ENCODE results near the gene IKBKE.
A peak's percentile ranks its signal among the peaks of the same experiment; 100 is the strongest.

IKBKE gene

DNA sequence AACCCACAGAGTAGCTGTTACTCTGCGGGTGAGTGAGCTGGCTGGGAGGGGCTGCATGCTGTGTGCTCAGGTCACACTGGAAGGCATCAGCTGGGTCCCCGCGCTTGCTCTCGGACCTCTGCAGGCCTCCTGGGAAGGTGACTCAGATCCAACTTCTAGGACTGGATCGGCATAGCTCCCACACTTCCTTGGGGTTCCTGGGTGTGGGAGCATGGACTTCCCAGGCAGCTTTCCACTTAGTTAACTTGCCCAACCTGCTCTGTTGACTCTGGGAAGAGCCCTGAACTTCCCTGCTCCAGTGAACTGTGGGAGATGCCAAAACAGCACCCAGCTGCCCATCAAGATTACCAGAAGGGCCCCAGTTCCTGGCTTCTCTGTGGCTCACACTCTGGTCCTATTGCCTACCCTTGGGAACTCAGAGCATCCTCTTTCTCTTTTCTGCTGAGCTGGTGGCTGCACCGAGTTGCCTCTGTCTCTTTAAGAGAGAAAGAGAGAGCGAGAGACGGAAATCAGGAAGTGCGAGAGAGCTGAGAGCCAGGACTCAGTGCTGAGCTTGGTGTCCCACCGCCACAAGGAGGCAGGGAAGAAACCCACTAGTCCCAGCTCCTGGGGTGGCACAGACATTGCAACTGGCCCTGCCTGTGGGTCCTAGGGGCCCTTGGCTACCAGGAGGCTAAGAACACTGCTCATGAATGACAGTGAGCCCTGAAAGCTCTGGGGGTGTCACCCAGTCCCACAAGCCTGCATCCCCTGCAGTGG, at the start of gene IKBKE:
Gene IKBKE (plus strand): TSS at position 544 of the 759 bp plus-strand sequence. CDS start 2,752 bp downstream, outside the sequence.
- peak; percentile 81 for DNase-seq

DNA sequence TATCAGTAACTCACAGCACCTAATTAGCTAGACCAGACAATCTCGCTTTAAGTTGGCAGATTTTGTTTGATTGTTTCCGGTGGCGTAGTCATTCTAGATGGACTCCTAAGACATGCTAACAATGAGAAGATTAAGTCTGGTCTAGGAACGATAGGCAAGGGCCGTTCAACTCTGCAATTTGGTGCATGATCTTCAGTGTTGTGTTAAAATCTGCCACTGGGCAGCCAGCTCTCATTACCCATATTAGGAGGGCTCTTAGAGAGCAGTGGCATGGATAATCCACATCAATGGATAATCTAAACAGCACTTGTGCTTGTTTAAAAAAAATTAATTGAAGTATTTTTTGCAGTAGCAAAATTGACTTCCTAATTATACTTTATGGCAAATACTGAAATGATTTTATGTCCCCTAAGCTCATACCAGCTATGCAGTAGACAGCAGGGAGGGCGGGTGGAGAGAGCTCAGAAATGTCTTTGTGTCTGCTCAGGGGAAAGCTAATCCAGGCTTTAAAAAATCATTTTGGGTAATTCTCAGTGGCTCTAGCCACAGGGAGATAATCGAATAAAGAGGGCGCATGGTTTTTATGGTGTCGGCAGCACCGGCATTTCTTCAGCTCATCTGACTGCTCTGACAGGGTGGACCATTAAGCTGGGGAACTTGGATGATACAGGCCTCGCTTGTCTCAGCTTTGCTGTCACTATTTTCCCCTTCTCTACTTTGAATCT, 48.5 kb upstream of the IKBKE start:
- DNase-seq, result no peak

DNA sequence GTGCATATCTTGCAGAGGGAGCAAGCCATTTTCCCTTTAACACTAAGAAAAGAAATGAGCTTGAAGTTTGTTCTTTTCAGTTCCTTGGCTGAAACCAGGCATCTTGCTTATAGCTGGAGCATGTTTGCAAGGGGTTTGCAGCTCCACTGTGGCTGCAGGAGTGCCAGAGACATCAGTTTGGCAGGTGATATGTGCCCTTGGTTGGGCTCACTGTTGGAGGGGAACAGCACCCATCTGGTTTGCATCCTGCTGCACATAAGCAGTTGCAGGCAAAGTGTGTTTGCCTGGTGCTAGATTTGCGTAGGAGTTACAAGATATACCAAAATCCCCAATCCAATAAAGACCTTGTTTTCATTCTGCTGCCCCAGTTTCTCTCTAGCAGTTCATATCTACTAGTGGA, 47.8 kb upstream of the IKBKE start:
- DNase-seq, result no peak

DNA sequence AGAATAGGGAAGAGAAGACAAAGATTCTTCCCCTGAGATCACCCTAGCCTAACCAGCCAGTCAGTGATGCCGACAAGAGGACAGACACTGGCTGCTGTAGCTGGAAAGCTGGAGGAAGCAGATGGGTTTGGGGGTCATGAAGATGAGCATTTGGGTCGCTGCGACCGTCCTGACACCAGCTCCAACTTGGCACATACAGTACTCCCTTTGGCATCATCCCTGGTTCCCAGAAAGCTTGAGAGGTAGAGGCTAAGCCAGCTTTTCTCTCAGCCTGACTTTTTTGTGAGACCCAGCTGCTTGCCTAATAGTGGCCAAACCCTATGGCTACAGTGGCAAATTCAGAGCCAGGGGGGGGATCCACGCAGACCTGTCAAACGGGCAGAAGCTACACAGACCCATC, 43.0 kb upstream of the IKBKE start:
- DNase-seq, result no peak

DNA sequence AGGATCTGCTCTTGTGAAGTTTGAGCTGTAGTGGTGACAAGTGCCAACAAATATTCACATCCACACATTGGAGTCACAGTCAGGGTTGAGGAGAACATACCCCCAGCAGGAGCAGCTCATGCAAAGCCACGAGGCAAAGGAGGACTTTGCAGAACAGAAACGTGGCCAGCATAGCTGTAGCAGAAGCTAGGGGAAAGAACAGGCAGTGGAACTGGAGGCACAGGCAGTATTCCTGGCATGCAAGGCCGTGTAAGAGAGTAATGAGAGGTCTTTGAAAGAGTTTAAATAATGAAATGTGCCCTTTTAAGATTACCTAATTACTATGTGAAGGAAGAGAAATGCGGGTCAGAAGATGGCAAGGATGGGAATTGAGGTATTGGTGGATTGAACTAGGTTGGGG, 40.9 kb upstream of the IKBKE start:
- no peak for DNase-seq

DNA sequence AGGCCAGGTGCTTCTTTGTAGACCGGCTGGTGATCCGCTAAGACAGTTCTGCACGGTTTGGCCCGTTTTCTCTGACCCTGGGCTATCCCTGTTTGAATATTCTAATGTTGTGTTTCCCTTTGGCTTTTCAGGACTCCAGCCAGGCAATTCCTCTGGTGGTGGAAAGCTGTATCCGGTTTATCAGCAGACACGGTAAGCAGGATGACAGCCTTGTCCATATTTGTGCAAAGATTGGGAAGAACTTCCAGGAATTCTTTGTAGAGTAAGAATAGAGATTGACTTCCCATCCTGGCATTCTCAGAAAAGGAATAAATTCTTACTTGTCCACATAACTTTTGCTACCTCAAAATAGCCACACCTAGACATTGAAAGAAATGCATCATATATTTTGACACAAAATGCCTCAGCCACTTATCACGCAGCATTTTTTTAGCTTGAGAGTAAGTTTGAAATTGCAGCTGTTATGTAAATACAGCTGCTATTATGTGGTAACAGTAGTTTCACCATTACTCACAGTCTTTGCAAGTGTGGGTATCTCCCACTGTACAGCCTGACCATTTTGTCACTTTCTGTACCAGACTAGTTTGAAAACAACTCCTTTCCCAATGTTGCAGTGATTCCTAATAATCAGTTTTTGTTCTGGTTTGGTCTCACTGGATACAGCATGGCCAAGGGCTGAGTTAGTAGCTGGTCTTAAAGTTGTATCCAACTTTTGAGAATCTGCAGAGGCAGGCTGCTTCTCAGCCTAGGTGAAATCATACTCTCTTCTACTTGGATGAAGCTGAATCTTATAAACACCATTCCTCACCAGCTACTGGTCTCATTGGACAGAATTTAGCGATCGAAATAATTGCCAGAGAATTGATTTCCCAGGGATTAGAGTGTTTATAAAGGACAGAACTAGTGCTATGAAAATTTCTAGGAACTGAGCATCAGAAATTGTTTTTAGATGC, 40.0 kb upstream of the IKBKE start:
- no peak for DNase-seq

DNA sequence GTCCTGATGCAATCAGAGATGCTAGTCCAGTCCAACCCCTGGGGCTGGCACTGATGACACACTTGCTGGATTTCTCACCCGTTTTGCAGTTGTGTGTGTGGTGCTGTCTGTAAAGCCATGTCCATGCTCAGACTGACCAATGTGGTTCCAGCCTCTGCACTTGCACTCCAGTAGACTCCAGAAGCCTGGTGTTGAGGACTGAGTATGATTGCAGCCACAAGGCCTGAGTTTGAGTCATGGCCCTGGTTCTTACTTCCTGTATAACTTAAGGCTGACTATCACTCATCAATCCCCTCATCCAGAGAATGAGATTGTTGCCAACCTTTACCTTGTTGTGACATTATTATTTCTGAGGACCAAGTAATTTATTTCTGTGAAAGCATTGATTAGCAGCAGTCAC, 34.8 kb upstream of the IKBKE start:
- DNase-seq, result no peak

DNA sequence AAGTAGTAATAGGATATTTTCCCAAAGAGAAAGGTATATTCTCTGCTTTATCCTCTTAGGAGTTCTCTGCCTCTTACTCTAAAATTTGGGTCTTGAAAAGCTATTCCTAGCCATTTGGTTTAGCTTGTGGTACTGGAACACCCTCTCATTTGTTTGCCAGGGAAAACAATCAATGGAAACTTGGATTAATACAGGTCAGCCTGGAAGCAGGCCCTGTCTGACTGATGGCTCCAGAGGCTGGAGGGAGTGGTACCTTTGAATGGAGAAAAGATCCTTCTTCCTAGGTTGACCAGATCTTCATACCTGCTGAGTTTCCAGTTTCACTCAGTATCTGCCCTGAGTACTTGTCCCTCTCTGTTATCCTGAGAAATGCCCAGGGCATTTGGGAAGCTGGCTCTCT, 31.7 kb upstream of the IKBKE start:
- no peak for DNase-seq

DNA sequence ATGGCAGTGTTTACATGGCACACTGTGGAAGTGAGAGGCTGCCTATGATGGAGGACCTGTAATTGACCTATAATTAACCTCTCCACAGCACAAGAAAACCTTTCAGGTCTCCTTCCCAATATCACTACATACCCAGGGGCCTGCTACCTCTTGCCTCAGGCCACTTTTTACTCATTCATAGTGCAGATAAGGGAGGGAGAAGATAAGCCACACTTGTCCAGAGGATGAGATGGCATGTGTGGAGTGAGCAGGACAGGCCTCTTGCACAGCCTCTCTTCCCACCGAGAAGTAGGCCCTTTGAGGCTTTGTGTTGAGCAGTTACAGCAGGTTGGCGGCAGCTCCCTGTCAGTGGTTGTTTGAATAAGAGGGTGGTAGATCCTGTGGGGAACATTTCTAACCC, 31.1 kb upstream of the IKBKE start:
- no peak for DNase-seq

DNA sequence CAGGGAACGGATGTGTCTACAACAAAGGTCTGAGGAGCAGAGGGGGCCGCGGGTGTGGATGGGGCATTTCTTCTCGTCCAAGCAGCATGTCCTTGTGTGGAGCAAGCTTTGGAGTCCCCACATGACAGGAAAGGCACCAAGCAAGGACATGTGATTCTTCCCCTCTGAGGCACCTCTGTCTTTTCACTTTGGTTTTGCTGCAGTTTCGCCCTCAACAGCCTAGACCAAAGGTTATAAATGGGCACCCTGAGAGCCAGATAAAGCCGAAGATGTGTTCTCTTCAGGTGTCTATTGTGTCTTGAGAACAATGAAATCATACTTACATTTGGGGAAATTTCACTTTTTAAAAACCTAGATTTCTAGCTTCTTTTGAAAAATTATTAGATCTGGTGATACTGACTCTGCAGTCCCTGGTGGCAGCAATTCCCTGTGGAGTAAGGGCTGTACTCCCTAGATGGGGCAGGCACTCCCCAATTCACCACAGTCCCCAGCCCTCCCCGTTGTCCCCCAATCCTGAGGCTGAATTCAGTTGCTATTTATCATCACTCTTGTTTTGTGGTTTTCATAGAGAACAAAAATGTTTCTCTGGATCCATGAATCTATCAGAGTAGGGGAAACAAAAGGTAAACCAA, 28.8 kb upstream of the IKBKE start:
- DNase-seq, result no peak

DNA sequence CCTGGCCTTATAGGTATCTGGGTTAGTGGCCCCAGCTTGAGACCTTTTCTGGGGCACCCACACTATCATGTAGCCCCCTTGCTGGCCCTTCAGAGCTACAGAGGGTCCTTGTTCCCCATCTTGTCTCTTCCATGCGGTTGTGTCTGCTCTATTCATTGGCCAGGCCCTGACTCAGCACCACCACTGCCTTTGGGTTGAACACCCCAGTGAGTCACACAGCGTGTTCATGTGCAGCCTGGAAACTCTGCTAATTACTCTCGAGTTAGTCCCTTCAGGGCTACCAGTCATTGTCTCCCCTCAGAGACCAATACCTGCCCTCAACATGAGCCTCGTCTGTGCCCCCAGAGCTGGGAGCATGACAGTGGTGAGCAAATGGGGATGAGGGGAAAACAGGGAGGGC, 28.2 kb upstream of the IKBKE start:
- DNase-seq, result no peak

DNA sequence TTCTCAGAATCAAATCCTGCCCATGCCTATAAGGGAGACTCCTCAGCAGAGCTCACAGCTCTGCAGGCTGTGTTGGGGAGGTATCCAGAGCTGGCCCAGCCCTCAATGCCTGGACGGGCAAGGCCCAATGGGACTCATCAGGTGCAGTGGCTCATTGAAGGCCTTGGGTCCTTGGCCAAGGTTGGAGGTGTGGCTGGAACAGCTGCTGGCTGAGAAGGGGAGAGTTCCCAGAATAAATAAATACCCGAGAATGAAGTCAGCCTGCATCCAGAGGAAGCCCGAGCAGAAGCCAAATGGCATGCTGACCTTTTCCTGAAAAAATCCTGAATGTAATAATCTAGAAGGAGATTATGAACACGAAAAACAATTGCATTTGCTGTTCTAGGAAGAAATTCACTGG, 25.2 kb upstream of the IKBKE start:
- DNase-seq, result no peak

DNA sequence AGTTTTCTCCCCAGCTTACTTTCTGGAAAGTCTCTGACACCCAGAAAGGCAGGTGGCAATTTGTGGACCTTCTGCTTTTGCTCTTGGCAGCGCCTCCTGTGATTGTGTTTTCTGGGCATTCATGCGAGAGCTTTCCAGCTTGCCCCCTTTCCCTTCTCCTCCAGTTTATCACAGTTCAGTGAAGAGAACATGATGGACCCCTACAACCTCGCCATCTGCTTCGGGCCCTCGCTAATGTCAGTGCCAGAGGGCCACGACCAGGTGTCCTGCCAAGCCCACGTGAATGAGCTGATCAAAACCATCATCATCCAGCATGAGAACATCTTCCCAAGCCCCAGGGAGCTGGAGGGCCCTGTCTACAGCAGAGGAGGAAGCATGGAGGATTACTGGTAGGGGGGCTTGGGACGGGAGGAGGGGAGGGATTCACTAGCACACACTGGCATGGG, 24.3 kb upstream of the IKBKE start:
- DNase-seq, result no peak

DNA sequence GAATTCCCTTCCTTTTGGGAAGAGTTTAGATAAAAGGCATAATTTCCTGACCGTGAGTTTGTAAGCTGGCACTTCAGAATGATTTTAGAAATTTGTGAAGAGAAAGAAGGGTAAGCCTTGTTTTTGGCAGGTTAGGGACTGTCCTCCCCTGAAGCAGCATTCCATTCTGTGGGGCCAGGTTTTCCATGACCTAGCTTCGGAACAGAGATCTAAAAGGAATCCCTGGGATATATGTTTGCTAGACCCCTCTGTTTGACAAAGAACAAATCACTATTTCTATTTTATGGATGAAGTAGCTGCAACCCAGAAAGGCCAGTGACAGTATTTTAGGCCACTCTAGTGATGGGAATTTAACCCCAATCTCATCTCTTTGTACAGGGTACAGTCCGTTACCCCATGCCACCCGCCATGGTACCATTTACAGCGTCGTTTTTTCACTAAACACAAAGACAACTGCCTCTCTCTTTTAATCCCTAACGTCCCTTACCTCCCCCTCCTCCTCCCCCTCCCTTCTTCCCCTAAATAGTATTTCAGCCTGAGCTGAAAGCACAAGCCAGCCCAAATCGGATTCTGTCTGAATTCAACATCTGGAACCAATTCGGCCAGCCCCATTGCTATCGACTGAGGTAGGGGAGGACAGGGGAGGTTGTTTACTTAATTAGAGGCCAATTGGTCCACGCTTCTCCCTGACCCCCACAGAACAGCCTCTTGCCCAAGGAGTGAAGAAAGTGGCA, 23.4 kb upstream of the IKBKE start:
- no peak for DNase-seq

DNA sequence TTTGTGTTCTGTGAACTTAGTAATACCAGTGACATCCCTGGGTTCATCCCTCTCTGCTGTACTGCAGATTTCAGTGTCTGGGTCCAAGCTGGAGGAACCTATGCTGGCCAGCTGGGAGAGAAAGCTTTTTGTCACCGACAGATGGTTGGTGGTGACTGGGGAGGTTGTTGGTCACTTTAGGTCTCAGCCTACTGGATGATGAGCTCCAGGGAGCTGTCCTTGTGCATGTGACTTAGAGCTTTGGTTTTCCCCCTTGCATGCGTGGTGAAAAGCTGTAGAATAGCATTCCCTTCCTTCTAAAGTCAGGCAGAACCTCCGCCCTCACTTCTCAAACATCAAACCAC, 22.9 kb upstream of the IKBKE start:
- DNase-seq, result no peak

DNA sequence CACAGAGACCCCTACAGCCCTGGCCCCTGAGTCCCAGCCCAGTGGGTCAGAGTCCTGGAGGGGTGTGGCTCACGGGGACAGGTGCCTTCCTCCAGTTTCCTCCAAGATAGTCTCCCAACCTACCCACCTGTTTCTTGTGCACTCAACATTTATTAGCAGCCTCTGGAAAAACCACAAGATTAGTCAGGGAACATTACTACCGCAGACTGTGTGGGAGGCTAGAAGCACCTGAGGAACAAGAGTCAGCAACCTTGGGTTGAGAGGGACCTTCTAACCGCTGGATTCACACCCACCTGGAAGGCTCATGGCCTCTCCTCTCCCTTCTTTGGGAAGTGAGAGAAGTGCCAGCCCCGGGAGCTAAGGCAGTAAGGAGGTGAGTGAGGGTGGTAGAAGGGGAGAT, 22.5 kb upstream of the IKBKE start:
- DNase-seq, result no peak

DNA sequence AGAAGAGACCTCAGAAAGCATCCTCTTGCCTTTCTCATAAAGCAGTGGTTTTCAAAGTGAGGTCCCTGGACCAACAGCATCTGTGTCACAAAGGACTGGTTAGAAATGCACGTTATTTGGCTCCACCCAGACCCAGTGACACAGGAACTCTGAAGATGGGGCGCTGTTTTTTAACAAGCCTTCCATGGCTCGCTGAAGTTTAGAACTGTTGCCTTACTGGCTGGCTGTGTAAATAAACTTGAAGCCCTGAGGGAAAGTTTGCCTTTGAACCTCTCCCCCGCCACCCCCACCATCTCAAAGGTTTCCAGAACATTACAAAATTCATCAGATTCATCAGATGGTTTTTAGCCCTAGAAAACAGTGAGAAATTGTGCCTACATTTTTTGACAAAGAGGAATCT, 21.8 kb upstream of the IKBKE start:
- no peak for DNase-seq

DNA sequence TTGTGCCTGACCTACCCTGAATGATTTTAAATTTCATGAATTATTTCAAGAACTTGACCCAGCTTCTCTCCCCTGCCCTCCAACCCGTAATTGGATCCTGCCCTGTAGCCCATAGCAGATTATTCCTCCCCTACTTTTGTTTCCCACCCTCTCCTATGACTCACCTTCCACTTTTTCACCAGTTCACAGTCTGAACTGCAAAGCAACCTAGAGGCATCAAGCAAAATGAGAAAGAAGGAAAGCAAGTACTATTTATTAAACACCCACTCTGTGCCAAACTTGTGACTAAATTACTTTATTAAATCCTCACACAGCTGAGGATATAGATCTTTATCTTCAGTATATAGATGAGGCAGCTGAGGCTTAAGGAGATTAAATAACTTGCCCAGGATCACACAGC, 20.7 kb upstream of the IKBKE start:
- DNase-seq, result no peak

DNA sequence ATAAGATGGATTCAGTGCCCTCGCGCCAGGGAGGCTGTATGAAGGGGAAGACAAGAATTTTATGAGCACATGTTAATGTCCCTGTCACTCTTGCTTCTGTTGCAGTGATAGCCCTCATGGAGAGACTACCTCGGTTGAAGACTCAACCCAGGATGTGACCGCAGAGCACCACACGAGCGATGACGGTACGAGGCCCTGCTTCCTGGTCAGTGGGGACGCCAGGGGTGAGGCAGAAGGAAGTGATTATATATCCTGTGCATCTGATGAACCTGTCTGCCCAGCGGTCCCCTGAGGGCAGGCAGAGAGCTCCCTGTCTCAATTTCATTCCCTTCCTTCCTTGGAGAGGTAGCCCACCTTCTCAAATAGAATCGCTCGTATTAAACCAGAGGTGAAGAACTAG, 20.0 kb upstream of the IKBKE start:
- DNase-seq, result no peak

DNA sequence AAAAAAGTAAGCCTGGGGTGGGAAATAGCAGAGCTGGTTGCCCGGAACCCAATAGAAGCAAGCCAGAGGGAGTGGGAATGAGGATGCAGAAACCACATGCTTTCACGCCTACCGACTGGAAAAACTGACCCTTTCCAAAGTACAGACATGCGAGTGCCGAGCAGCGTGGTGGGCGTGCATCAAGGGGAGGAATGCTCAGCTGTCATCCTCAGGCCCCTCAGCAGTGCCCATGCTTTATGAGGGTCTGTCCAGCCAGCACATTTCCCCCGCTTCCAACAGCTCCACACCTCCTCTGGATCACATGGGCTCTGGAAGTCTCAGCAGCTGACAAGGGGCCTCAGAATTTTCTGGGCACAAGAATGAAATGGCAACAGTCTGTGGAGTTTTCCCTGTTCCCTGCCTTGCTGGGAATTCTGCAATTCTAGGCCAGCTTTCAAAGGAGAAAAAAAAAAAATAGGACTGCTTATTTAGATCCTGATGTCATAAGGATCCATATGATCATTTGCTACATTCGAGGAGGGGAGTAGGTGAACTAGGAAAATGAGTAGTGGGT, 19.1 kb upstream of the IKBKE start:
- no peak for DNase-seq

DNA sequence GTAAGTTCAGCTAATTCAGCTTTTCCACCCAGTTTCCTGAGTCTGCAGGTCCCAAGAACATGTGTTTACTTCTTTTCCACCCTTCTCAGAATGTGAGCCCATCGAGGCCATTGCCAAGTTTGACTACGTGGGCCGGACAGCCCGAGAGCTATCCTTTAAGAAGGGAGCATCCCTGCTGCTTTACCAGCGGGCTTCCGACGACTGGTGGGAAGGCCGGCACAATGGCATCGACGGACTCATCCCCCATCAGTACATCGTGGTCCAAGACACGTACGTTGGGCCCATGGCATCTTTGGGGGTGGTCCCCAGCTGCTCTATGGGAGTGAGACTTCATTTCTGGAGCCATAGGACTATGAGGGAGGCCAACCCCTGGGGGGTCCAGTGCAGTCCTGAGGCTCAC, 17.2 kb upstream of the IKBKE start:
- no peak for DNase-seq

DNA sequence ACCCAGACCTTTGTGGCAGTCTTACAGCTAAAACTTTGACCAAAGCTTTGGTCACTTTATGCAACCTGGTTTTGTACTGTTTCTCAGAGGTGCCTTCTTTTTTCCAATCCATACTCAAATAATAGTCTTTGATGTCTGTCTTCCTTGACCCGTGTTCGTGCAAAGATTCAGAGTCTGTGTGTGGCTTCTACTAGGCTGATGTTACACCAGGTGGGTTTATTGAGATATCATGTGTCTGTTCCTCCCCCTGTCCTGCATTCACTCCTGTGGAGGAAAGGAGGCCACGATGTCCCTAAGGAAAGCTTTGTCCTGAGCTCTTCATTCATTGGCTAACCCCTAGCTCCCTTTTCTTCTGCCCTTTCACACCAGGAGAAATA, 15.0 kb upstream of the IKBKE start:
- DNase-seq, result no peak
